Upper lobe of right lung (tissue), 1 donor: ENCODE results near the gene CFAP251. TPM values are rescaled to one million over a fixed set of nuclear protein-coding genes. Genes with fewer than 3 reads are reported as not detected.

Source experiments
- ATAC-seq: fragments of 200-7000 bp; cut with Tn5 transposase; one replicate; pipeline ENCODE4 v1.9.1; 2020; ENCODE audit warnings: mild to moderate bottlenecking, moderate library complexity
- DNase-seq: peaks from one replicate; pipeline ENCODE4 v3.0.0-alpha.2; 2020
- H3K27ac ChIP-seq: fragments of 200-600 bp; one replicate; pipeline ENCODE4 v1.8.0; 2022
- H3K27me3 ChIP-seq: fragments of 200-600 bp; one replicate; pipeline ENCODE4 v1.8.0; 2022; ENCODE audit warnings: mild to moderate bottlenecking
- H3K36me3 ChIP-seq: fragments of 200-600 bp; one replicate; pipeline ENCODE4 v1.8.0; 2022
- H3K4me1 ChIP-seq: fragments of 200-600 bp; one replicate; pipeline ENCODE4 v1.8.0; 2022
- H3K4me3 ChIP-seq: fragments of 200-600 bp; one replicate; pipeline ENCODE4 v1.8.0; 2022; ENCODE audit warnings: mild to moderate bottlenecking
- H3K9me3 ChIP-seq: fragments of 200-600 bp; one replicate; pipeline ENCODE4 v1.8.0; 2022
- intact Hi-C: fragments of 100-400 bp; cut with DNase I; formaldehyde crosslinking; loops from one replicate; pipeline ENCODE4 v1.11.0; 2022
- total RNA-seq: library from RNA; stranded (reverse); fragmentation: NEBNext Ultra II Directional; extraction: Animal tissue kit (Norgen Biotek cat#: 25700); gene quantifications from one replicate; pipeline ENCODE4 v1.2.1, GENCODE V29; 2021
- TF ChIP-seq, protein P1 (sequence below): fragments of 200-600 bp; IDR thresholded peaks from one replicate; pipeline ENCODE4 v1.8.0; 2022; ENCODE audit warnings: antibody characterized with exemption
- donor health status: DM: no; HTN: yes; CAD: no; lungs with severe emphysema.

Gene CFAP251
- total RNA-seq, 1 donor from 2014 or later, result 2.5 TPM

DNA sequence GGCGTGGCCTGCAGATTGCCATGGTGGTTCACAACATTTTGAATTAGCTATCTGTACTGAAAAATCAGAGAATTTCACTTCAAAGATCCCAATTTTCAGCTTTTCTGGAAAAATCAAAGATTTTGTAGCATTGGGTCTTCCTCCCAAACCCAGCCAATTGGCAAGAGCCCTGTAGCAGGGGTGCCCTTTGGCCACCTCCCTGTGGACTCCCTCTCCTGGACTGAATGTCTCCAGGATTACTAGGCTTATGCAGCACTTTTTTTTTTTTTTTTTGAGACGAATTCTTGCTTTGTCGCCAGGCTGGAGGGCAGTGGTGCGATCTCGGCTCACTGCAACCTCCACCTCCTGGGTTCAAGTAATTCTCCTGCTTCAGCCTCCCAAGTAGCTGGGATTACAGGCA, 20.1 kb upstream of the CFAP251 start:
- Histone ChIP-seq H3K4me1 (no peaks in the 10 kb centered on the region), H3K27ac (no peak overlapping the region), H3K36me3 (peaks cover 91% of the 10 kb centered on the region), H3K27me3 (no peaks in the 10 kb centered on the region), H3K9me3 (no peaks in the 10 kb centered on the region), H3K4me3 (no peak overlapping the region)
- ATAC-seq, result no peak
- no peak for DNase-seq
- intact Hi-C loops, result no loop called here
- TF ChIP-seq, protein P1, sequence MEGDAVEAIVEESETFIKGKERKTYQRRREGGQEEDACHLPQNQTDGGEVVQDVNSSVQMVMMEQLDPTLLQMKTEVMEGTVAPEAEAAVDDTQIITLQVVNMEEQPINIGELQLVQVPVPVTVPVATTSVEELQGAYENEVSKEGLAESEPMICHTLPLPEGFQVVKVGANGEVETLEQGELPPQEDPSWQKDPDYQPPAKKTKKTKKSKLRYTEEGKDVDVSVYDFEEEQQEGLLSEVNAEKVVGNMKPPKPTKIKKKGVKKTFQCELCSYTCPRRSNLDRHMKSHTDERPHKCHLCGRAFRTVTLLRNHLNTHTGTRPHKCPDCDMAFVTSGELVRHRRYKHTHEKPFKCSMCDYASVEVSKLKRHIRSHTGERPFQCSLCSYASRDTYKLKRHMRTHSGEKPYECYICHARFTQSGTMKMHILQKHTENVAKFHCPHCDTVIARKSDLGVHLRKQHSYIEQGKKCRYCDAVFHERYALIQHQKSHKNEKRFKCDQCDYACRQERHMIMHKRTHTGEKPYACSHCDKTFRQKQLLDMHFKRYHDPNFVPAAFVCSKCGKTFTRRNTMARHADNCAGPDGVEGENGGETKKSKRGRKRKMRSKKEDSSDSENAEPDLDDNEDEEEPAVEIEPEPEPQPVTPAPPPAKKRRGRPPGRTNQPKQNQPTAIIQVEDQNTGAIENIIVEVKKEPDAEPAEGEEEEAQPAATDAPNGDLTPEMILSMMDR, result no peak

DNA sequence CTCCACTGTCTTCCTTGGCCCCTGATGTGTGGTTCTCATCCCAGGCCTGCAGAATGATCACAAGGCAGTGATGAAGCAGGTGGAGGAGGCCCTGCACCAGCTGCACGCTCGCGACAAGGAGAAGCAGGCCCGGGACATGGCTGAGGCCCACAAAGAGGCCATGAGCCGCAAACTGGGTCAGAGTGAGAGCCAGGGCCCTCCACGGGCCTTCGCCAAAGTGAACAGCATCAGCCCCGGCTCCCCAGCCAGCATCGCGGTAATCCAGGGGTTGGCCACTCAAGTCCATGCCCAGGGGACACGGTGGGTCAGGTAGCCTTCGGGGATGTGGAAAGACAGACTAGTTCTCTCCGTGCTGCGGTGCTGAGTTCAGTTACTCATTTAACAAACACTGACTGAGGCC, 18.8 kb upstream of the CFAP251 start:
- DNase-seq (no peak), ATAC-seq (no peak)
- Histone ChIP-seq H3K27ac (no peak overlapping the region), H3K4me1 (no peaks in the 10 kb centered on the region), H3K9me3 (no peaks in the 10 kb centered on the region), H3K27me3 (no peaks in the 10 kb centered on the region), H3K4me3 (no peak overlapping the region), H3K36me3 (peaks cover 98% of the 10 kb centered on the region)
- TF ChIP-seq, protein P1, result no peak
- intact Hi-C loops, result no loop called here

DNA sequence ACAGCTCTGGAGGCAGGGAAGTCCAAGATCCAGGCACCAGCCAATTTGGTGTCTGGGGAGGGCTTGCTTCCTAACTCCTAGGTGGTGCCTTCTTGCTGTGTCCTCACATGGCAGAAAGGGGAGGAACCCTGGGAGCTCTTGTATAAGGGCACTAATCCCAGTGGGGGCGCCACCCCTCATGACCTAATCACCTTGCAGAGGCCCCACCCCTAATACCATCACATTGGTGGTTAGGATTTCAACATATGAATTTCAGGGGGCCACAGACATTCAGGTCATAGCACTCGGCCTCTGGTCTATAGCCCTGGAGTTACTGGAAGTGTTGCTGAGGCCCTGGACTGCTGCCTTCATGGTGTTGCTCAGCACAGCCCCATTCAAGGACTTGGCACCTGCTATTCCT, 15.2 kb upstream of the CFAP251 start:
- Histone ChIP-seq H3K4me1 (no peaks in the 10 kb centered on the region), H3K9me3 (no peaks in the 10 kb centered on the region), H3K27ac (no peak overlapping the region), H3K4me3 (no peak overlapping the region), H3K36me3 (peaks cover 98% of the 10 kb centered on the region), H3K27me3 (no peaks in the 10 kb centered on the region)
- DNase-seq (no peak), ATAC-seq (peak; percentile 29)
- TF ChIP-seq, protein P1, result no peak
- intact Hi-C loops, result no loop called here

DNA sequence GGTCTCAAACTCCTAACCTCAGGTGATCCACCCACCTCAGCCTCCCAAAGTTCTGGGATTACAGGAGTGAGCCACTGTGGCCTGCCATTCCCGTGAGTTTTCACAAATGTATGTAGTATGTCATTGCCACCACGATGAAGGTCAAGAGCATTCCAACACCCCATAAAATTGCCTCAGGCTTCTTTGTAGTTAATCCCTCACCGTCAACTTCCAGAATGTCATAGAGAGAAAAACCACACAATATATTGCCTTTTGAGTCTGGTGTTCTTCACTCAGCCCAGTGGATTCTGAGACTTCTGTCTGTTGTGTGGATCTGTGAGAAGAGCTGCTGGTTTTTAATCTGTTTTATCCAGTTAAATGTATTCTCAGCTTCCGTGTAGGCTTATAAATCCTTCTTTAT, 12.6 kb upstream of the CFAP251 start:
- no peak overlapping the region for H3K4me3 ChIP-seq
- intact Hi-C loops, result no loop called here
- no peak for ATAC-seq
- no peaks in the 10 kb centered on the region for H3K27me3 ChIP-seq
- no peak for DNase-seq
- no peaks in the 10 kb centered on the region for H3K4me1 ChIP-seq
- H3K36me3 ChIP-seq, result peaks cover 96% of the 10 kb centered on the region
- TF ChIP-seq, protein P1, result no peak
- no peaks in the 10 kb centered on the region for H3K9me3 ChIP-seq
- no peak overlapping the region for H3K27ac ChIP-seq

DNA sequence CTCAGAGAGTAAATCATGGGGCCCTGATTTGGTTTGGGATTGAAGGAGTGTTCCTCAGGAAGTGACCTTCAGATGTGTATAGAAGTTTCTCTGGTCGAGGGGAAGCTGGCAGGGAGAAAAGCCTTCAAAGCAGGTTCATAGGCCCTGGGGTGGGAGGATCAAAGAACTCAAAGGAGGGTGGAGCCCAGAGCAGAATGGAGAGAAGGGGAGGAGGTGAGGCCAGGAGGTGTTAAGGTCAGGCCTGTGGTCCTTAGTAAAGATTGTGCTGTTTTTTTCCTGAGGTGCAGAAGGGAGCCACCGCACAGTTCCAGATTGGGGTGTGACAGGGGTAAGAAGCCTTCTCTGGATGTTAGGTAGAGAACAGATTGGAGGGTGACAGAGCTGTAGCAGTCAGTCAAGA, 9.7 kb upstream of the CFAP251 start:
- Histone ChIP-seq H3K36me3 (peaks cover 89% of the 10 kb centered on the region), H3K4me1 (no peaks in the 10 kb centered on the region), H3K27me3 (no peaks in the 10 kb centered on the region), H3K27ac (no peak overlapping the region), H3K9me3 (no peaks in the 10 kb centered on the region), H3K4me3 (no peak overlapping the region)
- TF ChIP-seq, protein P1, result no peak
- DNase-seq (no peak), ATAC-seq (no peak)
- intact Hi-C loops, result no loop called here

DNA sequence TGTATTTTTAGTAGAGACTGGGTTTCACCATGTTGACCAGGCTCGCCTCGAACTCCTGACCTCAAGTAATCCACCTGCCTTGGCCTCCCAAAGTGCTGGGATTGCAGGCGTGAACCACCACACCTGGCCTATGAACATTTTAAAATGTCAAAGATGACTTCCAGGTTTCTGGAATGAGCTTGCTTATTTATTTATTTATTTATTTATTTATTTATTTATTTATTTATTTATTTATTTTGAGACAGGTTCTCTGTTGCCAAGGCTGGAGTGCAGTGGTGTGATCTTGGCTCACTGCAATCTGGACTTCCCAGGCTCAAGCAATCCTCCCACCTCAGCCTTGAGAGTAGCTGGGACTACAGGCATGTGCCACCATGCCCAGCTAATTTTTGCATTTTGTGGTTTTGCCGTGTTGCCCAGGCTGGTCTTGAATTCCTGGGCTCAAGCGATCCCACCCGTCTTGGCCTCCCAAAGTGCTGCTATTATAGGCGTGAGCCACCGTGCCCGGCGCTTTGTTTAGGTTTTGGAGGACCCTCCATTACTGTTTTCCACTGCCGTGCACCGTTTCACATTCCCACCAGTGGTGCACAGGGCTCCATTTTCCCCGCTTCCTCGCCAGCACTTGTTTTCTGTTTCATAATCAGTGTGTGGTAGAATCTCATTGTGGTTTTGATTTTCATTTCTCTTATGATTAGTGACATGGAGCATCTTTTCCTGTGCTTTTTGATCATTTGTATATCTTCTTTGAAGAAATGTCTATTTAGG, 6.4 kb upstream of the CFAP251 start:
- no peak for DNase-seq
- no peaks in the 10 kb centered on the region for H3K9me3 ChIP-seq
- no peaks in the 10 kb centered on the region for H3K4me1 ChIP-seq
- H3K27ac ChIP-seq, result no peak overlapping the region
- H3K27me3 ChIP-seq, result no peaks in the 10 kb centered on the region
- no peak overlapping the region for H3K4me3 ChIP-seq
- peaks cover 88% of the 10 kb centered on the region for H3K36me3 ChIP-seq
- intact Hi-C loops, result no loop called here
- ATAC-seq, result no peak
- TF ChIP-seq, protein P1, result no peak
